Activated CD4-positive, alpha-beta T cell treated with anti-CD3 and anti-CD28 coated beads, Interleukin-2, amount 10 ng/mL, durations not matched to agents 24 days and 14 days (primary cell): Measurements from ENCODE around the gene HCK. TPM values are rescaled to one million over a fixed set of nuclear protein-coding genes. Genes with fewer than 3 reads are reported as not detected.

Experiments used
- DNase-seq: peaks from one replicate; pipeline ENCODE4 v3.0.0; 2022
- H3K27ac Mint-ChIP-seq: one replicate; pipeline ENCODE4 v1.8.0; 2022; ENCODE audit warnings: mild to moderate bottlenecking, mixed read lengths
- H3K27me3 Mint-ChIP-seq: one replicate; pipeline ENCODE4 v1.8.0; 2022; ENCODE audit warnings: mixed read lengths
- H3K36me3 Mint-ChIP-seq: one replicate; pipeline ENCODE4 v1.8.0; 2022; ENCODE audit warnings: low read depth, mild to moderate bottlenecking, mixed read lengths
- H3K4me1 Mint-ChIP-seq: one replicate; pipeline ENCODE4 v1.8.0; 2021; ENCODE audit warnings: mixed read lengths
- H3K4me3 Mint-ChIP-seq: one replicate; pipeline ENCODE4 v1.8.0; 2022; ENCODE audit warnings: mild to moderate bottlenecking, moderate library complexity, mixed read lengths
- H3K9me3 Mint-ChIP-seq: one replicate; pipeline ENCODE4 v1.8.0; 2021; ENCODE audit warnings: mixed read lengths
- intact Hi-C: fragments of 100-400 bp; cut with micrococcal nuclease; formaldehyde crosslinking; loops from one replicate; pipeline ENCODE4 v1.15.1; 2023
- total RNA-seq: library from RNA; stranded (reverse); gene quantifications from 2 replicates; pipeline ENCODE4 v1.2.3, GENCODE V29; 2022

Gene HCK
- total RNA-seq, 1 donor from 2014 or later: not detected

GRCh38 chr20:32034581-32035425, 17.2 kb upstream of the HCK start:
- Mint-ChIP-seq H3K4me3 (no peak overlapping the region), H3K36me3 (no peaks in the 10 kb centered on the region), H3K4me1 (peaks cover 2% of the 10 kb centered on the region), H3K9me3 (no peaks in the 10 kb centered on the region), H3K27ac (no peak overlapping the region), H3K27me3 (peaks cover 46% of the 10 kb centered on the region)
- no peak for DNase-seq
- intact Hi-C loops: loop anchor here (5.0 to 10.0 kb wide), 2 partner anchors 183 to 210 kb away; no protein-coding TSS in a partner anchor

DNA sequence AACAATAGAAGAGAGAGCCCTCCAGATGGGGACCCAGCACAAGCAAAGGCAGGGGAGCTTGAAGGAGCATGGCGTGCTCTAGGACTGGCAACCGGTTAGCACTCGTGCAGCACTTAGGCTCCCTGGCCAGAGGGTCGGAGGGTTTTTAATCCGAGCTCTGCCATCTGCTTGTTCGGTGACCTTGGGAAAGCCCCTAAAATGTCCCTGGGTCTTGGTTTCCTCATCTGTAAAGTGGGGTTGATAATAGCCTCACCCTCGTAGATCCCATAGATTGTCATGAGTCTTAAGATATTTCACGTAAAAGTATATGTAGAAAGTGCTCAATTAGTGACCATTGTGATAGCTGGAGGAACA, 16.6 kb upstream of the HCK start:
- Mint-ChIP-seq H3K36me3 (no peaks in the 10 kb centered on the region), H3K27me3 (peaks cover 45% of the 10 kb centered on the region)

GRCh38 chr20:32036252-32036651, 15.8 kb upstream of the HCK start:
- no peak for DNase-seq
- intact Hi-C loops: loop anchor here (10.0 kb wide), 1 partner anchor 211 kb away; no protein-coding TSS in a partner anchor
- Mint-ChIP-seq H3K27me3 (peaks cover 50% of the 10 kb centered on the region), H3K27ac (no peak overlapping the region), H3K36me3 (no peaks in the 10 kb centered on the region), H3K4me3 (no peak overlapping the region), H3K9me3 (no peaks in the 10 kb centered on the region), H3K4me1 (peaks cover 2% of the 10 kb centered on the region)

More for the DNA sequence above, 16.6 kb upstream of the HCK start:
- intact Hi-C loops: loop anchor here (10.0 kb wide), 1 partner anchor 211 kb away; no protein-coding TSS in a partner anchor
- H3K9me3 Mint-ChIP-seq: no peaks in the 10 kb centered on the region
- peaks cover 2% of the 10 kb centered on the region for H3K4me1 Mint-ChIP-seq
- H3K4me3 Mint-ChIP-seq: no peak overlapping the region
- no peak for DNase-seq
- no peak overlapping the region for H3K27ac Mint-ChIP-seq

DNA sequence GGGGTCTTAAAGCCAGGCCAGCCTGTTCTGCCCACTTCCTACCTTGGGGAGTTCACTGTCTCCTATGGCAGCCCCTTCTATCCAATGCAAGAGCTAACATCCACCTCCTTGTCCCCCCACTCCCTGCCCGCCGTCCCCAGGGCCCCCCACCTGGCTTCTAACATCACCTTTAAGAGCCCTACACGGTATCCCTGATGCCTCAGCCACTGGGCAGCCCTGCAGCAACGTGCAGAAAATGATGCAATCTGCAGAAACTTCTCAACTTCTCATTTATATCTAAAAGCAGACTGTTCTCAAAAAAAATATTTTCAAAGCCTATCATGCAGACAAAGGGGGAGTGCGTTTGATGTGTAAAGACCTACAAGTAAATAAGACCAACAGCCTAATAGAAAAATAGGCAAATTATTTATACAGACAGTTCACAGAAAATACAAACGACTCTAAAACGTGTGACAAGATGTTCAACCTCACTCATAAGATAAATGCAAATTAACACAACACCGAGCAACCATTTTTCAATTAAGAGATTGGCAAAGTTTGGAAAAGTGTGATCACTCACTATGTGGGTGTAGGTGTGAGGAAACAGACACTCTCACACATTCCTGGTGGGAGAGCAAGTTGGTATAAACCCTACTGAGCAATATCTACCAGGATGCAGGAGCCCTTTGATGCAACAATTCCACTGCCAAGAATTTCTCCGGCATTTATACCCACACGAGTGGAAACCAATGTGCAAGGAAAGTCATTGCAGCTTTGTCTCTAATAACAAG, 15.1 kb upstream of the HCK start:
- peaks cover 2% of the 10 kb centered on the region for H3K4me1 Mint-ChIP-seq
- DNase-seq: no peak
- intact Hi-C loops: loop anchor here (10.0 kb wide), 1 partner anchor 212 kb away; no protein-coding TSS in a partner anchor
- no peak overlapping the region for H3K4me3 Mint-ChIP-seq
- no peaks in the 10 kb centered on the region for H3K36me3 Mint-ChIP-seq
- no peak overlapping the region for H3K27ac Mint-ChIP-seq
- peaks cover 49% of the 10 kb centered on the region for H3K27me3 Mint-ChIP-seq
- H3K9me3 Mint-ChIP-seq: no peaks in the 10 kb centered on the region

- H3K4me3 Mint-ChIP-seq: no peak overlapping the region
- H3K9me3 Mint-ChIP-seq: no peaks in the 10 kb centered on the region
- DNase-seq: no peak
- intact Hi-C loops: loop anchor here (10.0 kb wide), 1 partner anchor 213 kb away; no protein-coding TSS in a partner anchor
- H3K36me3 Mint-ChIP-seq: no peaks in the 10 kb centered on the region
- H3K4me1 Mint-ChIP-seq: peaks cover 2% of the 10 kb centered on the region
- no peak overlapping the region for H3K27ac Mint-ChIP-seq
- H3K27me3 Mint-ChIP-seq: peaks cover 49% of the 10 kb centered on the region
Measured at GRCh38 chr20:32037929-32038328, 14.1 kb upstream of the HCK start.

DNA sequence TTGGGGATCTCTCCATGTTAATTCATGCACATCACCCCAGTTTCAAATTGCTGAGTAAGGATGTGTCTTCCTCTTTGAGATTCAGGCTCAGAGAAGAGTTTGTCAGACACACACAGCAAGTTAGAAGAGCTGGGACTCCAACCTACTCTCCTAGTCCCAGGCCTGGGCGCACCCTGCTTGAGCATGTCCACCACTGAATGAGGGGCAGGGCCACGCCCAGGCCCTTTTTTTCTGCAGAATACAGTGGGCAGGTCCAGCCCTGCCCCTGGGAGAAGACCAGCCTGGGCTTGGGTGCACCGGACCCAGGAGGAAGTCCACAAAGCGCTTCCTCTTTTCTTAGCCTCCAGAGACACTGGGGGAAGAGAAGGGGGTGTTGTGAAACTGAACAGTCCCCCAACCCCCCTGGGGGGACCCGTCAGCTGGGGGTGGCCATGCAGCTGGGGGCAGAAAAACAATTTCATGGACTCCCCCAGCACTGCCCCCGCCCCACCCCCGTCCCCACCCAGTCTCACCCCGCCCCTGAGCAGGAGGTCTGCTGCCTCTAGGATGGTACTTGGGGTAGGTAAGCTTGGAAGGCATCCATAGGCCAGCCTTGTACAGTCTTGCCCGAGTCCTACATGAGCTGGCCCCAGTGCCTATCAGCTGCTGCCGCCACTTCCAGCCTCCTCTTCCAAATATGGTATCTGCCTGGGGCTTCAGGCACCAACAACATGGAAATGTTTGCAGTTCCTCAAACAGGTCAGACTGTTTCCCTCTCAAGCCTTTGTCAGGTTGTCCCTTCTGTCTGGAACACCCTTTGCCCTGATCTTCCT, 11.7 kb upstream of the HCK start:
- no peak for DNase-seq
- peaks cover 49% of the 10 kb centered on the region for H3K27me3 Mint-ChIP-seq
- intact Hi-C loops: no loop called here
- H3K4me3 Mint-ChIP-seq: no peak overlapping the region
- H3K4me1 Mint-ChIP-seq: peaks cover 2% of the 10 kb centered on the region
- H3K36me3 Mint-ChIP-seq: no peaks in the 10 kb centered on the region
- no peak overlapping the region for H3K27ac Mint-ChIP-seq
- H3K9me3 Mint-ChIP-seq: no peaks in the 10 kb centered on the region

GRCh38 chr20:32045999-32046398, 6.0 kb upstream of the HCK start:
- intact Hi-C loops: no loop called here
- no peaks in the 10 kb centered on the region for H3K9me3 Mint-ChIP-seq

DNA sequence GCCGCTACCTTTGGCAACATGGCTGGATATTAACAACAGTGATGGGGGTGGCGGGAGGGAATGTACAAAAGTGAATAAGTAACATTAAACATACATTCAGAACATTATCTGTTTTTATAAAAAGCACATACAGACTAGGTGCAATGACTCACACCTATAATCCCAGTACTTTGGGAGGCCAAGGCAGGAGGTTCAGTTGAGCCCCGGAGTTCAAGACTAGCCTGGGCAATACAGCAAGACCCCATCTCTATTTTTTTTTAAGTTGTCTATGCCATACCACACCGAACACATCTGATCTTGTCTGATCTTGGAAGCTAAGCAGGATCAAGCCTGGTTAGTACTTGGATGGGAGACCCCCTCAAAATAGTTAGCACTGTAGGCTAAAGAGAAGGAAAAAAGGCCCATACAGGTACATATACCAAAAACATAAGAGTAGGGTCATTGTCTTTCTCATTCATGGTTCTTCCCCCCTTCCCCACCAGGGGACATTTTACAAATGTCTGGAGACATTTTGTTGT, 1.7 kb upstream of the HCK start:
- Mint-ChIP-seq H3K4me1 (peaks cover 14% of the 10 kb centered on the region), H3K27me3 (peaks cover 67% of the 10 kb centered on the region), H3K4me3 (no peak overlapping the region), H3K9me3 (no peaks in the 10 kb centered on the region), H3K27ac (no peak overlapping the region), H3K36me3 (no peaks in the 10 kb centered on the region)
- intact Hi-C loops: no loop called here
- no peak for DNase-seq

More at GRCh38 chr20:32045999-32046398, 6.0 kb upstream of the HCK start:
- peaks cover 65% of the 10 kb centered on the region for H3K27me3 Mint-ChIP-seq
- no peak for DNase-seq
- no peaks in the 10 kb centered on the region for H3K36me3 Mint-ChIP-seq
- H3K27ac Mint-ChIP-seq: no peak overlapping the region
- no peak overlapping the region for H3K4me3 Mint-ChIP-seq
- H3K4me1 Mint-ChIP-seq: no peaks in the 10 kb centered on the region

DNA sequence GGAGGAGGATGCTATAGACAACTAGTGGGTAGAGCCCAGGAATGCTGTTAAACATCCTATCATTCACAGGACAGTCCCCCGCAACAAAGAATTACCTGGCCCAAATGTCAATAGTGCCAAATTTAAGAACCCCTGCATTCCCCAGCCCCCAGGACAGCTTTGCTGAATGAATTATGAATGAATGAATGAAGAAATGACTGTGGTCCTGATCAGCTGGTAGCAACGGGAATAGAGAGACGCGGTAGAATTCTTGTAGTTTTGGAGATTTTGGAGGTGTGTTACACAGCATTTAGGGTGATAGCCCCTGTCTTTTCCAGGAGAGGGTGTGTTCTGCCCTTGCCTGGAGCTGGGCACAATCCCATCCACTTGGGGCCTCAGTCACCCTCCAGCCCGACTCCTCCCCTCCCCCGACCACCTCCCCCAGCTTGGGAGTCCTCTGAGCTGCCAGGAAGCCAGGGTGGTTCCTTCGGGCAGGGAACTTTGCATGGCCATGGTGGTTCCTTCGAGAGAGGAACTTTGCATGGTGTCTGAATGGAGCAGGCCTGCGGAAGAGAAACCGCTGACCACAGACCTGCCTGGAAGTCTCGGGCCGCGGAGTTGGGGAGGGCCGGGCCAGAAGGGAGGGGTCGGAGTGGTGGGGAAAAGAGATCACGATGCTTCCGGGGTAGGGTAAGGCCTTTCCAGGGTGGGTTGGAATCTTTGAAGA, 1.0 kb upstream of the HCK start:
- Mint-ChIP-seq H3K27ac (no peak overlapping the region), H3K27me3 (peaks cover 63% of the 10 kb centered on the region), H3K4me1 (peaks cover 14% of the 10 kb centered on the region), H3K36me3 (no peaks in the 10 kb centered on the region), H3K9me3 (no peaks in the 10 kb centered on the region), H3K4me3 (peak overlapping the region; percentile 79)
- DNase-seq: peak; percentile 64
- intact Hi-C loops: no loop called here

DNA sequence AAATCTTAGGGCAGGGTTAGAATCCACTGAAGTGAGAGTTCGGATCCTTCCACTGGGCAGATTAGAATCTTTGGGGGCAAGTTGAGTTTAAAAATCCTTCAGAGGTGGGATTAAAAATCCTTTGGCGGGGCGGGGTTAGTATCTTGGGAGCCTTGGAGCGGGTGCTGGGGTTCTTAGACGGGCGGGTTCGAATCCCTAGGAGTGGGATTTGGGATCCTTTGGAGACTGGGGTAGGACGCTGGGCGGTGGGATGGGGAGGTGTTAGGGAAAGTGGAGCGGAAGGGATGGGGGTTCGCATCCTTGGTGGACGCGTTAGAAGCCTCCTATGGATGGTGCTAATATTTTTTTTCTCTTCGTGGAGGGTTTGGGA, 337 bp upstream of the HCK start:
- H3K4me1 Mint-ChIP-seq: peaks cover 14% of the 10 kb centered on the region
- no peaks in the 10 kb centered on the region for H3K36me3 Mint-ChIP-seq
- DNase-seq: no peak
- peak overlapping the region; percentile 37 for H3K27ac Mint-ChIP-seq
- H3K4me3 Mint-ChIP-seq: peak overlapping the region; percentile 79
- peaks cover 56% of the 10 kb centered on the region for H3K27me3 Mint-ChIP-seq
- intact Hi-C loops: no loop called here
- H3K9me3 Mint-ChIP-seq: no peaks in the 10 kb centered on the region

DNA sequence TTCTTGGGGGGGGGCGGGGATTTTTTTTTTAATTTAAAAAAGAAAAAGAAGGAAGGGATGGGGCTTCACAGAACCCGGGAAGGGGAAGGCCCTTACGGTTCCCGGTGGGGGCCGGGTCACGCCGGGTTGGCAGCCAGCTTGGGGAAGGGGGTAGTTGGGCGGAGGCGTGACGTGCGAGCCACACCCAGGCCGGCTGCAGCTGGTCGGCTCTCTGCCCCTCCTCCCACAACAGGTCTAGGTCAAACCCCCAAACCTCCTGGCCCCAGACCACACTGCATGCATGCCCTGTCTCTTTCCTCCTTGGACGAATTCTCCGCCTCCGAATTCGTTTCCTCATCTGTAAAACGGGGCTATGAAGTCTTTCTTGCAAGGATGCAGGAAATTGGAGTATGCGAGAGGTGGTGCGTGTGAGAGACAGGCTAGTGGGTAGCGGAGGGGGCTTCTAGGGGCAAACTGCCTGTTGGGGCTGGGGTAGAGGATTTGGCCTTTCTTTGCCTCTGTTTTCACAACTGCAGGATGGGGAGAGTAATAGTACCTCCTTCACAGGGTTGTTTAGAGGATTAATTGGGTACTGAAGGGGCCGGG, 828 bp downstream of the HCK start:
- Mint-ChIP-seq H3K27me3 (peaks cover 52% of the 10 kb centered on the region), H3K9me3 (no peaks in the 10 kb centered on the region), H3K27ac (no peak overlapping the region), H3K4me3 (peak overlapping the region; percentile 43), H3K4me1 (peaks cover 14% of the 10 kb centered on the region), H3K36me3 (no peaks in the 10 kb centered on the region)
- DNase-seq: no peak
- intact Hi-C loops: no loop called here

DNA sequence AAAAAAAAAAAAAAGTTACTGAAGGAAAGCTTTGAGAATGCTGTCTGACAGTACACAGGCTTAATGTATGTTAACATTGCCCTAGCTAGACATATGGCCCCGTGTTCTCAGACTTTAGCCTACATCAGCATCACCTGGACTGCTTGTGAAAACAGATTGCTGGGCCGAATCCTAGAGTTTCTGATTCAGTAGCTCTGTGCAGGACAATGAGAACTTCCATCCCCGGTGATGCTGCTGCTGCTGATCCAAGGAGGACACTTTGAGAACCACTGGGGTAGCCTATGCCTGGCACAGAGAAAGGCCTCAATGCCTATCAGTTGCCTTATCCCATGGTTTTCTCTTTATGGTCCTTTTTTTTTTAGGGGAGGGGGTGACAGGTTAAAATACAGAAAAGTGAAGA, 1.6 kb downstream of the HCK start:
- Mint-ChIP-seq H3K36me3 (no peaks in the 10 kb centered on the region), H3K9me3 (no peaks in the 10 kb centered on the region), H3K27ac (no peak overlapping the region), H3K4me3 (no peak overlapping the region), H3K4me1 (peaks cover 14% of the 10 kb centered on the region), H3K27me3 (peaks cover 50% of the 10 kb centered on the region)
- intact Hi-C loops: no loop called here
- DNase-seq: no peak
